Lung (tissue), 12 donors: Measurements from ENCODE around the gene RPS6KA4. TPM values are rescaled to one million over a fixed set of nuclear protein-coding genes. Genes with fewer than 3 reads are reported as not detected.

ENCODE experiments used
- ATAC-seq: fragments of 200-7000 bp; cut with Tn5 transposase; one replicate; pipeline ENCODE4 v1.9.1; 2020; ENCODE audit warnings: moderate number of reproducible peaks; ENCODE audit not compliant: insufficient read depth, low FRiP score
- DNase-seq, 3 donors: peaks; one replicate each; pipeline ENCODE4 v3.0.0-alpha.2; 2013 to 2017
- H3K27ac ChIP-seq, 2 donors: one replicate each; pipeline ENCODE4 v1.5.1; 2013; ENCODE audit warnings: mild to moderate bottlenecking in 2 of 2, moderate library complexity in 2 of 2, control low read depth in 1 of 2, inconsistent platforms in 1 of 2, low read depth in 1 of 2, low read length in 1 of 2
- H3K27me3 ChIP-seq, 3 donors: one replicate each; pipeline ENCODE4 v1.5.1; 2013; ENCODE audit warnings: low read length in 2 of 3; ENCODE audit not compliant: control insufficient read depth in 3 of 3, insufficient read depth in 3 of 3
- H3K36me3 ChIP-seq, 4 donors: one replicate each; pipeline ENCODE4 v1.5.1; 2013; ENCODE audit warnings: low read length in 4 of 4, mild to moderate bottlenecking in 1 of 4, moderate library complexity in 1 of 4; ENCODE audit not compliant: control insufficient read depth in 4 of 4, insufficient read depth in 4 of 4
- H3K4me1 ChIP-seq, 5 donors: one replicate each; pipeline ENCODE4 v1.5.1; 2013; ENCODE audit warnings: low read length in 5 of 5, mild to moderate bottlenecking in 2 of 5, moderate library complexity in 1 of 5; ENCODE audit not compliant: control insufficient read depth in 5 of 5, insufficient read depth in 5 of 5
- H3K4me3 ChIP-seq: one replicate; pipeline ENCODE4 v1.5.1; 2013; ENCODE audit warnings: mild to moderate bottlenecking, control low read depth, moderate library complexity
- H3K9ac ChIP-seq, 2 donors: one replicate each; pipeline ENCODE4 v1.5.1; 2013; ENCODE audit warnings: low read length in 2 of 2, control low read depth in 1 of 2; ENCODE audit not compliant: insufficient read depth in 1 of 2
- H3K9me3 ChIP-seq, 4 donors: one replicate each; pipeline ENCODE4 v1.5.1; 2013; ENCODE audit warnings: low read length in 3 of 4, mild to moderate bottlenecking in 1 of 4, moderate library complexity in 1 of 4; ENCODE audit not compliant: control insufficient read depth in 4 of 4, insufficient read depth in 3 of 4
- CTCF ChIP-seq: IDR thresholded peaks from 2 replicates; pipeline ENCODE4 v1.5.1; 2012; ENCODE audit warnings: mild to moderate bottlenecking; ENCODE audit errors: control extremely low read depth, extremely low read depth
- WGBS, 2 donors: extraction: QIAGEN DNeasy Blood & Tissue Kit; methylation state at CpG; one replicate each; pipeline ENCODE4 v1.1.7; 2013; 5-methylcytosine and 5-hydroxymethylcytosine counted together
- polyA plus RNA-seq, 2 donors: library from polyadenylated mRNA; stranded (reverse); fragments of 200-250 nt; gene quantifications; one replicate each; pipeline ENCODE4 v1.2.1, GENCODE V29; 2013
- total RNA-seq, 2 donors: library from RNA; depleted of rRNA in 1 of 2; stranded (reverse); fragments of >200 nt in 1 of 2; gene quantifications; one replicate each; pipeline ENCODE4 v1.2.1, GENCODE V29; 2014 to 2021
- donor health status: control.
- donor health status: control.
- donor health status: Bipolar disorder and iron deficiency.
- donor health status: healthy.
- donor health status: DM: yes; HTN: yes; CAD: no.

RPS6KA4 gene
- total and polyA plus RNA-seq, 4 donors, result 25.3 to 53.8 (median 35.4) TPM

GRCh38 chr11:64337538-64338249 is 21.3 kb upstream of the RPS6KA4 start:
- H3K9ac ChIP-seq, result no peak overlapping the region
- no peak for ATAC-seq
- DNase-seq, result no peak
- peaks cover 0 to 10% (median 0%) of the 10 kb centered on the region in 3 donors for H3K27me3 ChIP-seq
- no peaks in the 10 kb centered on the region for H3K9me3 ChIP-seq
- no peak overlapping the region for H3K4me3 ChIP-seq
- WGBS, 2 donors, result 68 to 71% methylated on average over 8 of the region's 8 CpGs
- H3K4me1 ChIP-seq, result peaks cover 0 to 12% (median 7%) of the 10 kb centered on the region in 5 donors
- H3K27ac ChIP-seq, result no peak overlapping the region
- no peak for TF ChIP-seq CTCF
- H3K36me3 ChIP-seq, result no peaks in the 10 kb centered on the region

- H3K27me3 ChIP-seq, result peaks cover 0 to 13% (median 0%) of the 10 kb centered on the region in 3 donors
- H3K9ac ChIP-seq, result no peak overlapping the region
- 66 to 79% methylated on average over 8 of the region's 8 CpGs for WGBS, 2 donors
- TF ChIP-seq CTCF, result no peak
- H3K4me1 ChIP-seq, result peaks cover 0 to 14% (median 7%) of the 10 kb centered on the region in 5 donors
- H3K36me3 ChIP-seq, result no peaks in the 10 kb centered on the region
- H3K4me3 ChIP-seq, result no peak overlapping the region
- peak overlapping the region in 1 of 2 donors; percentile 34 for H3K27ac ChIP-seq
- no peak for DNase-seq
- no peaks in the 10 kb centered on the region for H3K9me3 ChIP-seq
- ATAC-seq, result no peak
Observed at GRCh38 chr11:64338716-64339115, 20.2 kb upstream of the RPS6KA4 start.

GRCh38 chr11:64339286-64339685 is 19.7 kb upstream of the RPS6KA4 start:
- H3K4me3 ChIP-seq, result no peak overlapping the region
- H3K9ac ChIP-seq, result no peak overlapping the region
- peaks cover 0 to 13% (median 0%) of the 10 kb centered on the region in 3 donors for H3K27me3 ChIP-seq
- no peak for TF ChIP-seq CTCF
- H3K36me3 ChIP-seq, result no peaks in the 10 kb centered on the region
- H3K9me3 ChIP-seq, result no peaks in the 10 kb centered on the region
- no peak for DNase-seq
- no peak overlapping the region for H3K27ac ChIP-seq
- no peak for ATAC-seq
- 60 to 61% methylated on average over 4 of the region's 4 CpGs for WGBS, 2 donors
- peaks cover 0 to 14% (median 7%) of the 10 kb centered on the region in 5 donors for H3K4me1 ChIP-seq
